GM18861 (cell line): Measurements from ENCODE around the gene ACSM2B.
"Not testable (repeated sequence)": the region's sequence is repeated elsewhere in the genome, so short reads cannot be mapped to it uniquely, and the experiment has no call there.

Experiments
- ATAC-seq: cut with Tn5 transposase; IDR thresholded peaks from one replicate; pipeline ENCODE4 v1.9.1; 2021; ENCODE audit not compliant: unreplicated experiment

The ACSM2B gene

GRCh38 chr16:20576145-20576544, at the start of gene ACSM2B:
Gene ACSM2B (minus strand): TSS chr16:20576367. CDS start chr16:20564845, 11,522 bp downstream.
- ATAC-seq, result not testable (repeated sequence)

GRCh38 chr16:20624882-20625807, 49.0 kb upstream of the ACSM2B start:
- no peak for ATAC-seq

GRCh38 chr16:20624205-20624604, 48.0 kb upstream of the ACSM2B start:
- ATAC-seq, result no peak

GRCh38 chr16:20622498-20622870, 46.3 kb upstream of the ACSM2B start:
- no peak for ATAC-seq

- ATAC-seq, result no peak
Measured at GRCh38 chr16:20621406-20621805, 45.2 kb upstream of the ACSM2B start.

- ATAC-seq, result no peak
Measured at GRCh38 chr16:20620770-20621169, 44.6 kb upstream of the ACSM2B start.

- ATAC-seq, result no peak
Measured at GRCh38 chr16:20620003-20620402, 43.8 kb upstream of the ACSM2B start.

- ATAC-seq, result no peak
Measured at GRCh38 chr16:20617271-20617670, 41.1 kb upstream of the ACSM2B start.

GRCh38 chr16:20614186-20615141, 38.3 kb upstream of the ACSM2B start:
- ATAC-seq, result no peak

- no peak for ATAC-seq
Measured at GRCh38 chr16:20613481-20614185, 37.5 kb upstream of the ACSM2B start.

- ATAC-seq, result no peak
Measured at GRCh38 chr16:20612551-20613480, 36.6 kb upstream of the ACSM2B start.

- no peak for ATAC-seq
Measured at GRCh38 chr16:20611975-20612481, 35.9 kb upstream of the ACSM2B start.

- no peak for ATAC-seq
Measured at GRCh38 chr16:20611350-20611902, 35.3 kb upstream of the ACSM2B start.

- no peak for ATAC-seq
Measured at GRCh38 chr16:20610892-20611349, 34.8 kb upstream of the ACSM2B start.

- ATAC-seq, result no peak
Measured at GRCh38 chr16:20610211-20610891, 34.2 kb upstream of the ACSM2B start.

GRCh38 chr16:20602205-20602604, 26.0 kb upstream of the ACSM2B start:
- not testable (repeated sequence) for ATAC-seq

GRCh38 chr16:20599475-20599874, 23.3 kb upstream of the ACSM2B start:
- ATAC-seq, result not testable (repeated sequence)

GRCh38 chr16:20598832-20599469, 22.8 kb upstream of the ACSM2B start:
- ATAC-seq, result no peak
